Large intestine (tissue), 3 donors: ENCODE measurements around the gene JPH3. TPM values are rescaled to one million over a fixed set of nuclear protein-coding genes. Genes with fewer than 3 reads are reported as not detected.

ENCODE experiments used
- DNase-seq, 2 donors: peaks; one replicate each; pipeline versions ENCODE4 v3.0.0 to v3.0.0-alpha.2; 2013
- H3K27ac ChIP-seq: one replicate; pipeline ENCODE4 v1.5.1; 2013; ENCODE audit warnings: low read length
- H3K27me3 ChIP-seq: 2 replicates; pipeline ENCODE4 v1.6.1; 2013; ENCODE audit warnings: low read length; ENCODE audit not compliant: control insufficient read depth, insufficient read depth
- H3K36me3 ChIP-seq: 2 replicates; pipeline ENCODE4 v1.6.1; 2013; ENCODE audit warnings: low read length; ENCODE audit not compliant: control insufficient read depth, insufficient read depth
- H3K4me1 ChIP-seq: one replicate; pipeline ENCODE4 v1.6.1; 2013; ENCODE audit warnings: low read length; ENCODE audit not compliant: control insufficient read depth, insufficient read depth
- H3K4me3 ChIP-seq: one replicate; pipeline ENCODE4 v1.5.1; 2013; ENCODE audit warnings: low read length
- H3K9me3 ChIP-seq: one replicate; pipeline ENCODE4 v1.6.1; 2013; ENCODE audit warnings: mild to moderate bottlenecking, low read depth, low read length, moderate library complexity; ENCODE audit not compliant: control insufficient read depth
- WGBS: methylation state at CpG from one replicate; pipeline ENCODE4 v1.1.5; 2013; ENCODE audit warnings: low lambda C conversion rate; ENCODE audit not compliant: insufficient coverage; 5-methylcytosine and 5-hydroxymethylcytosine counted together
- polyA plus RNA-seq: library from polyadenylated mRNA; unstranded; fragments of 120-200 nt; gene quantifications from one replicate; pipeline ENCODE4 v1.2.1, GENCODE V29; 2013

The JPH3 gene
- polyA plus RNA-seq, 1 donor = 2.2 TPM

DNA sequence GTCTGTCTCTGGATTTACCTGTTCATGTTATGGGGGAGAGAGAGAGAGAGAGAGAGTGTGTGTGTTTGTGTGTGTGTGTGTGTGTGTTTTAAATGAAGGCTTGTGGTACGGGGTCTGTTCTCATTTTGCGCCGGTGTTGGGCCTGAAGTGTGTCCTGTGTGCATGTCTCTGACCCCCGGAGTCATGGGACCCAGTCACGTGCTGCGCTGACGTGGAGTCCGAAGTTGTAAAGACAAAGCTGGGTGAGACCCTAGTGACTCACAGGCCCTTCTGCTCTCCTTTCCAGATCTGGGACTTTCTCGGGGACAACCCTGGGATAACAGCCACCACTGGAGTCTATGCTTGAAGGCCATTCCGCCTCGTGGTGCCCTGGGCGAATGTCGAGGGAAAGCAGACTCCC, 35.0 kb downstream of the JPH3 start:
- no CpG with 5 or more reads among the region's 13 CpGs for WGBS
- peaks cover 11% of the 10 kb centered on the region for H3K4me1 ChIP-seq
- peaks cover 2% of the 10 kb centered on the region for H3K27me3 ChIP-seq

DNA sequence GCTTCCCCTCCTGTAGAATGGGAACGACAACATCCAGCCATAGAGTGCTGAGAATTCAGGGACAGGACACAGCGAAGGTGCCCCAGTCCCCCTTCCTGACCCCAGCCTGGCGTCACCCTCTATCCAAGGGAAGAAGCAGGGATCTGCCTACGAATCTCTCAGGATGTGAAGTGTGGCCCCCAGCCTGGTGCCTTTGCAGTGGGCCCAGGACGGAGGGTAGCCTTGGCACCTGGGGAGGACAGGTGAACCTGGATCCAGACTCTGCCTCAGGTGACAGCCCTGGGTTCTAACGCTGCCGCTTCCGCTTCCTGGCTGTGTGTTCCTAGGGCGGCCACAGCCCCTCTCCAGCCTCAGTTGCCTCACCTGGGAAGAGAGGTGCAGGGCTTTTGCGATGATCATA, 36.4 kb downstream of the JPH3 start:
- H3K27me3 ChIP-seq = peaks cover 2% of the 10 kb centered on the region
- no CpG with 5 or more reads among the region's 10 CpGs for WGBS
- no peak overlapping the region for H3K4me3 ChIP-seq
- no peak for DNase-seq
- H3K27ac ChIP-seq = no peak overlapping the region
- H3K36me3 ChIP-seq = no peaks in the 10 kb centered on the region
- no peaks in the 10 kb centered on the region for H3K9me3 ChIP-seq
- peaks cover 11% of the 10 kb centered on the region for H3K4me1 ChIP-seq

More for the DNA sequence above, 35.0 kb downstream of the JPH3 start:
- no peak overlapping the region for H3K27ac ChIP-seq
- H3K4me3 ChIP-seq = no peak overlapping the region
- DNase-seq = no peak
- H3K9me3 ChIP-seq = no peaks in the 10 kb centered on the region
- no peaks in the 10 kb centered on the region for H3K36me3 ChIP-seq

DNA sequence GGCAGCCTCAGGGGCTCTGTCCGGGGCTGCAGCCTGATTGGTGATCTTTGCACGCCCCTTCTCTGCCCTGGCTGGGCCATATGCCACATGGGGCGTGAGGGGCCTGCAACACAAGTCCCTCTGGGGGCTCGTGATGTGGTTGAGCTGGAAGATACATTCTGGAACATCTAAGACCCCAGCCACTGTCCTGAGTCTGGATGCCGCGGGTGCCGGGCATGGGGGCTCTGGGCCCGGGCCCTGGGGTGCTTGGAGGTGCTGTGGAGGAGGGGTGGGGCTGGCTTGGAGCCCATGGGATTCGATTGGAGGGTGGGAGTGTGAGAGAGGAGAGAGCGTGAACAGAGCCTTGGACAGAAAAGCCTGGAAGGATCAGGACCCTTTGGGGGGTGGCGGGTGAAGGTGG, 39.4 kb downstream of the JPH3 start:
- no CpG with 5 or more reads among the region's 11 CpGs for WGBS
- H3K4me1 ChIP-seq = no peaks in the 10 kb centered on the region
- H3K36me3 ChIP-seq = no peaks in the 10 kb centered on the region
- no peak overlapping the region for H3K27ac ChIP-seq
- no peak overlapping the region for H3K4me3 ChIP-seq
- DNase-seq = no peak
- peaks cover 4% of the 10 kb centered on the region for H3K9me3 ChIP-seq
- H3K27me3 ChIP-seq = no peaks in the 10 kb centered on the region

DNA sequence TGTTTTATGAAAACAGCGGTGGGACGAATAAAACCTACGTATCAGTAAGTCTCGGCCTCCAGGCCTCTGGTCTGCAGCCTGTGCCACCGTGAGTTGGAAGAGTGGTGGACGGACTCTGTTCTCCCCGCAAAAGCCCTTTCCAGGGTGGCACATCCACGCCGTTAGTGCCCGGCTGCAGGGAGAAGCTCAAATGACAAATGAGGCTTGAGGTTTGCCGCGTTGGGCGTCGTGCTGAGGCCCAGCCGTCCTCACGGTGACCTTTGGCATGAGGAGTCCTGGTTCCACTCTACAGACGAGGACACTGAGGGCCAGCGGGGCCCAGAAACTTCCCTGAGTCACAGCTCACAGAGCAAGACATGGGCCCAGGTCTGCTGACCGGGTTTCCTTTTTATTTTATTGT, 40.2 kb downstream of the JPH3 start:
- Histone ChIP-seq H3K4me1 (no peaks in the 10 kb centered on the region), H3K27ac (no peak overlapping the region), H3K4me3 (no peak overlapping the region), H3K9me3 (peaks cover 4% of the 10 kb centered on the region), H3K27me3 (no peaks in the 10 kb centered on the region), H3K36me3 (no peaks in the 10 kb centered on the region)
- no peak for DNase-seq
- 67% methylated on average over 1 of the region's 19 CpGs for WGBS

DNA sequence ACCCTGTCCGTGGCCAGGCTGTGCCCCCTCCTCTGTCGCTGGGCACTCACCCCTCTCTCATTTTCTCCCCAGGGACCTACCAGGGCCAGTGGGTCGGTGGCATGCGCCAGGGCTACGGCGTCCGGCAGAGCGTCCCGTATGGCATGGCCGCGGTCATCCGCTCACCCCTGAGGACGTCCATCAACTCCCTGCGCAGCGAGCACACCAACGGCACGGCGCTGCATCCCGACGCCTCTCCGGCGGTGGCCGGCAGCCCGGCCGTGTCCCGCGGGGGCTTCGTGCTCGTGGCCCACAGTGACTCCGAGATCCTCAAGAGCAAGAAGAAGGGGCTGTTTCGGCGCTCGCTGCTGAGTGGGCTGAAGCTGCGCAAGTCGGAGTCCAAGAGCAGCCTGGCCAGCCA, 41.9 kb downstream of the JPH3 start:
- peaks cover 4% of the 10 kb centered on the region for H3K9me3 ChIP-seq
- DNase-seq = no peak
- no peak overlapping the region for H3K27ac ChIP-seq
- no peak overlapping the region for H3K4me3 ChIP-seq
- WGBS = no CpG with 5 or more reads among the region's 35 CpGs
- no peaks in the 10 kb centered on the region for H3K4me1 ChIP-seq
- no peaks in the 10 kb centered on the region for H3K36me3 ChIP-seq
- no peaks in the 10 kb centered on the region for H3K27me3 ChIP-seq

DNA sequence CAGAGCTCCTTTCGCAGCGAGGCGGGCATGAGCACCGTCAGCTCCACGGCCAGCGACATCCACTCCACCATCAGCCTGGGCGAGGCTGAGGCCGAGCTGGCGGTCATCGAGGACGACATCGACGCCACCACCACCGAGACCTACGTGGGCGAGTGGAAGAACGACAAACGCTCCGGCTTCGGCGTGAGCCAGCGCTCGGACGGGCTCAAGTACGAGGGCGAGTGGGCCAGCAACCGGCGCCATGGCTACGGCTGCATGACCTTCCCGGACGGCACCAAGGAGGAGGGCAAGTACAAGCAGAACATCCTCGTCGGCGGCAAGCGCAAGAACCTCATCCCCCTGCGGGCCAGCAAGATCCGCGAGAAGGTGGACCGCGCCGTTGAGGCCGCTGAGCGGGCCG, 42.3 kb downstream of the JPH3 start:
- WGBS = no CpG with 5 or more reads among the region's 44 CpGs

DNA sequence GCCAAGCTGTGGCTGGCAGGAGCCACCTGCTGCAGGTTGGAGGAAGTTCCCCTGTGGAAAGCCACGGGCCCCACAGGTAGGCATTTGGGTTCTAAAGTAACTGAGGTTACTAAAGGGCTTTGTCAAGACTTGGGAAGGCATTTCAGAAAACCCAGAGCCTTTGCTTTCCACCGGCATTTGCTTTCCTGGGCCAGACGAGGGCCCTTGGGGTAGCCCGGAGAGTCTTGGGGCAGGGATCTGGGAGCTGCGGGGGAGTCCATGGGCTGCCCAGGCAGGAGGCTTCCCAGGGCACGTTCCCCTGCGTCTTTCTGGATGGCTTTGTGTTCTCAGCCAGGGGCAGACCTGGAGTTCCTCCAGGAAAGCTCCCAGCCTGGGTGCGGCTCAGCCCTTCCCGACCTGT, 43.5 kb downstream of the JPH3 start:
- Histone ChIP-seq H3K27me3 (peaks cover 2% of the 10 kb centered on the region), H3K9me3 (peaks cover 4% of the 10 kb centered on the region), H3K36me3 (no peaks in the 10 kb centered on the region), H3K4me3 (no peak overlapping the region), H3K27ac (no peak overlapping the region), H3K4me1 (no peaks in the 10 kb centered on the region)
- no CpG with 5 or more reads among the region's 9 CpGs for WGBS
- no peak for DNase-seq

More for the DNA sequence above, 42.3 kb downstream of the JPH3 start:
- peaks cover 4% of the 10 kb centered on the region for H3K9me3 ChIP-seq
- H3K4me1 ChIP-seq = no peaks in the 10 kb centered on the region
- H3K4me3 ChIP-seq = no peak overlapping the region
- H3K27ac ChIP-seq = no peak overlapping the region
- DNase-seq = no peak
- no peaks in the 10 kb centered on the region for H3K27me3 ChIP-seq
- H3K36me3 ChIP-seq = no peaks in the 10 kb centered on the region

DNA sequence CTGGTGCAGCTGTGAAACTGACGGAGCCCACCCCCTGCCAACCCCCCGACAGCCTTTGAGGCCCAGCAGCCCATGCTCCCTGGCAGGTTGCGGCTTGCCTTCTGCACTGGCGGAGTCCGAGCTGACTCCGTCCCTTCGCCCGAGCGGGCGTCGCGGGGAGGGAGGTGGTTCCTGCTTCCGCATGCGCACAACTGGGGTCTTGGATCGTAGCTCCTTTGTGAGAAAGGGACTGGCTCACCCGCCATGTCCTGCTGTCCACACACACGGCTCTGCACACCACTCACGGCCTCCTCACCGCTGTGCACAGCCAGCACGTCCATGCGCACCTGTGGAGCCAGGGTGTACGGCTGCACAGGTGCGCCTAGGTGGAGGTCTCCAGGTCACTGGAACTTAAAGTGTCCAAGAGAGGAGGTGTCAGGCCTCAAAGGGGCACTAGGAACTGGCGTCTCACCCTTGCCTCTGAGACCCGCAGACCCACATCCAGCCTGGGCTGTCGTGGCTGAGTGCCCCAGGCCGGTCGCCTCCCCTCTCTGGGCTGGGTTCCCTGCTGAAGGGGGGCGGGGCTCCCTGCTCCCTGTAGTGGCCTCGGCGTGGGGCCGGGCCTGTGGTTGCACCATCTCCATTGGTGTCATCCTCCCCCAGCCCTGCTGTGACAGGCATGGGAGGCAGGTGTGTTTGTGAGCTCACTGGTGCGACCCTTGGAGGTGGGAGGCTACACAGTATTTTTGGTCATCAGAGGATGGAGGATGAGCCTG, 45.3 kb downstream of the JPH3 start:
- Histone ChIP-seq H3K36me3 (no peaks in the 10 kb centered on the region), H3K27ac (no peak overlapping the region), H3K27me3 (peaks cover 2% of the 10 kb centered on the region), H3K4me3 (no peak overlapping the region), H3K4me1 (no peaks in the 10 kb centered on the region), H3K9me3 (peaks cover 4% of the 10 kb centered on the region)
- WGBS = no CpG with 5 or more reads among the region's 33 CpGs
- no peak for DNase-seq

DNA sequence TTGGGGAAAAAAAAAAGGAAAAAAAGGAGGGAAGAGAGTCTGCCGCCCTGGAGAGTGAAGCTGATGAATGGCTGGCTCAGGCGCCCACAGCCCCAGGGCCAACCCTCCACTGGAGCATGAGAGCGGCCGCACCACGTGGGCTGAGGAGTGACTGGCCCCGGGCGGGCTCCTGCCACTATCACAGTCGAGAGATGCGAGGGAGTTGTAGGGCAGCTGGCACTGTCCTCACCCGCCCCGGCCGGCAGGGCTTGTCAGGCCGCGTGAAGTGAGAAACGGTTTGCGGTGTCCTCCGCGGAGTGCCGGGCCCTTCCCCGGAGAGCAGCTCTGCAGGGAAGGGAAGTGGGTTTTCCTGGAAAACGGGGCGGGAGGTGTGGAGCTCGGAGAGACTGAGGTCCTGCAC, 45.9 kb downstream of the JPH3 start:
- Histone ChIP-seq H3K9me3 (peaks cover 4% of the 10 kb centered on the region), H3K4me1 (no peaks in the 10 kb centered on the region), H3K36me3 (no peaks in the 10 kb centered on the region), H3K27ac (no peak overlapping the region), H3K4me3 (no peak overlapping the region), H3K27me3 (peaks cover 2% of the 10 kb centered on the region)
- no CpG with 5 or more reads among the region's 23 CpGs for WGBS
- DNase-seq = no peak

DNA sequence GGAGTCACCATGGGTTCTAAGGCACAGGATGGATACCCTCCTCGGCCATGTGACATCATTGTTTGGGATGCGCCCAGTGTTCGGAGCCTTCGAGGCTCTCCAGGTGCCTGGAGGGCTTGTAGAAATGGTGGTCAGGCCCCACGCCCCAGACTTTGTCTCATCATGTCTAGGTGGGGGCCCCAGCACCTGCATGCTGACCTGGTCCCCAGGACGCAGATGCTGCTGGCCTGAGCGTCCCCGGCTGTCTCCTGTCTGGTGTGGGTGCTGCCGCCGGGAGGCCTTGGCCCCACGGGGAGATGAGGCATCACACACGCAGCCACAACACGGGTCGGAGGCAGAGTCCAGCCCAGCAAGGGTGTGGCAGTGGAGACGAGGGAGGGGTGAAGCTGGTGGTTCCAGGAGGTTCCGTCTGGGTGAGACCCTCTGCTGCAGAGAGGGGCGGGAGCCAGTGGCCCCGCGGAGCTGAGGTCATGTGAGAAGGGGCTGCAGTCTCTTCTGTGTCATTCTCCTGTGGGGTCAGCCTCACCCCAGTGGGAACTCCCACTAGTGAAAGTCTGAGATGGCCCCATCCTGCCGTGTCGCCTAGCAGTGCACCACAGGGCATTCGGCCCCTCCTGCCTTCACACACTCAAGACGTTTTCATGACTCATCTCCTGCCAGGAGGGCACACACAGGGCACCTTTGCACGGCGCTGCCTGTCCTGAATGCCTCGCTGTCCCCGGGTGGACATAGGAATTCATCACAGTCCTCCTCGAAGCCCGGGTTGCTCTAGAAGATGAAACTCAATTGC, 46.6 kb downstream of the JPH3 start:
- no peak overlapping the region for H3K27ac ChIP-seq
- no CpG with 5 or more reads among the region's 29 CpGs for WGBS
- DNase-seq = no peak

More for the DNA sequence above, 46.6 kb downstream of the JPH3 start:
- H3K36me3 ChIP-seq = no peaks in the 10 kb centered on the region
- peaks cover 2% of the 10 kb centered on the region for H3K27me3 ChIP-seq
- H3K9me3 ChIP-seq = peaks cover 4% of the 10 kb centered on the region
- no peaks in the 10 kb centered on the region for H3K4me1 ChIP-seq
- no peak overlapping the region for H3K4me3 ChIP-seq
